ENCODE data around the gene PTPRT.

- no peak for TF ChIP-seq JUND (IDR thresholded peaks at IDR 0.05)
- no peak for TF ChIP-seq CTCF (IDR thresholded peaks at IDR 0.05; ENCODE audit: low read depth, low read length, missing input control)
- no peak for TF ChIP-seq FOXA1 (IDR thresholded peaks at IDR 0.05)
- no peak for TF ChIP-seq TAF1 (conservative IDR thresholded peaks at IDR 0.05)
- no peak for TF ChIP-seq SP1 (IDR thresholded peaks at IDR 0.05)
Observed at GRCh38 chr20:42441864-42442331, 747.8 kb downstream of the PTPRT start.

Data from liver (tissue), 3 donors.